T-cell (primary cell): ENCODE results near the gene SCRN2. TPM values are rescaled to one million over a fixed set of nuclear protein-coding genes. Genes with fewer than 3 reads are reported as not detected.
A peak's percentile ranks its signal among the peaks of the same experiment; 100 is the strongest.

Experiments
- ATAC-seq, 4 experiments: fragments of 200-7000 bp in 3 of 4; fragments of 150-1000 bp in 1 of 4; cut with Tn5 transposase; replicated peaks in 1 of 4; 1 replicate in 3 of 4; 2 replicates in 1 of 4; pipeline ENCODE4 v1.10.0; 2021; ENCODE audit warnings: moderate library complexity in 3 of 4, mild to moderate bottlenecking in 2 of 4, moderate number of reproducible peaks in 1 of 4
- CTCF ChIA-PET, 2 donors: fragments of 300-600 bp; sonication (Branson Sonifier 250); formaldehyde crosslinking; loops; one replicate each; lab custom pipeline; 2022; ENCODE audit warnings: antibody characterized with exemption in 2 of 2; lab: Charles Lee
- POLR2A ChIA-PET, 2 donors: fragments of 300-600 bp; sonication (Branson Sonifier 250); formaldehyde crosslinking; loops; one replicate each; lab custom pipeline; 2022; ENCODE audit warnings: antibody characterized with exemption in 2 of 2; lab: Charles Lee
- DNase-seq, 35 experiments: peaks; one replicate each; pipeline versions ENCODE4 v3.0.0 to v3.0.0-alpha.2; 2013 to 2023
- H3K27ac ChIP-seq: one replicate; pipeline ENCODE4 v1.5.1; 2013; ENCODE audit warnings: low read length
- H3K27me3 ChIP-seq, 2 experiments: replicated peaks in 1 of 2; 1 replicate in 1 of 2; 2 replicates in 1 of 2; pipeline versions ENCODE4 v1.6.1 to v1.7.0; 2013; ENCODE audit warnings: low read length in 1 of 2, mixed read lengths in 1 of 2; ENCODE audit not compliant: control insufficient read depth in 2 of 2, insufficient read depth in 2 of 2; ENCODE audit errors: extremely low read depth in 1 of 2
- H3K36me3 ChIP-seq, 2 donors: 1 replicate in 1 of 2; 2 replicates in 1 of 2; pipeline versions ENCODE4 v1.6.1 to v1.7.0; 2013; ENCODE audit warnings: low read length in 1 of 2; ENCODE audit not compliant: control insufficient read depth in 2 of 2, insufficient read depth in 1 of 2; ENCODE audit errors: extremely low read depth in 1 of 2
- H3K4me1 ChIP-seq, 2 experiments: 1 replicate in 1 of 2; 2 replicates in 1 of 2; pipeline versions ENCODE4 v1.6.1 to v1.7.0; 2013; ENCODE audit warnings: low read length in 2 of 2, mixed read lengths in 1 of 2; ENCODE audit not compliant: insufficient read depth in 2 of 2, control insufficient read depth in 1 of 2; ENCODE audit errors: extremely low read depth in 1 of 2
- H3K4me3 ChIP-seq, 2 donors: 1 replicate in 1 of 2; 2 replicates in 1 of 2; pipeline versions ENCODE4 v1.5.1 to v1.7.0; 2013; ENCODE audit warnings: mild to moderate bottlenecking in 2 of 2, low read length in 1 of 2, moderate library complexity in 1 of 2; ENCODE audit not compliant: control insufficient read depth in 1 of 2; ENCODE audit errors: extremely low read depth in 1 of 2
- H3K9me3 ChIP-seq: 2 replicates; pipeline ENCODE4 v1.7.0; 2013
- H3K27ac Mint-ChIP-seq, 2 donors: one replicate each; pipeline ENCODE4 v1.8.0; 2020 to 2021; ENCODE audit warnings: mild to moderate bottlenecking in 2 of 2, mixed read lengths in 2 of 2
- H3K27me3 Mint-ChIP-seq, 2 donors: one replicate each; pipeline ENCODE4 v1.8.0; 2021 to 2022; ENCODE audit warnings: mixed read lengths in 2 of 2
- H3K36me3 Mint-ChIP-seq: one replicate; pipeline ENCODE4 v1.8.0; 2021; ENCODE audit warnings: mixed read lengths
- H3K4me1 Mint-ChIP-seq, 3 donors: one replicate each; pipeline ENCODE4 v1.8.0; 2020 to 2022; ENCODE audit warnings: mixed read lengths in 3 of 3, mild to moderate bottlenecking in 1 of 3
- H3K4me3 Mint-ChIP-seq, 3 donors: one replicate each; pipeline ENCODE4 v1.8.0; 2020 to 2022; ENCODE audit warnings: mild to moderate bottlenecking in 3 of 3, mixed read lengths in 3 of 3, moderate library complexity in 3 of 3
- H3K9me3 Mint-ChIP-seq, 3 donors: one replicate each; pipeline ENCODE4 v1.8.0; 2020 to 2022; ENCODE audit warnings: mixed read lengths in 3 of 3
- WGBS: methylation state at CpG from one replicate; pipeline ENCODE4 v1.1.5; 2013; ENCODE audit warnings: missing lambda C conversion rate; ENCODE audit not compliant: insufficient coverage; 5-methylcytosine and 5-hydroxymethylcytosine counted together
- total RNA-seq, 35 experiments: library from RNA in 6 of 35; stranded (reverse) in 6 of 35; fragments of 120-200 nt in 1 of 35; gene quantifications; one replicate each; pipeline versions ENCODE4 v1.2.1 to v1.2.4 and lab custom pipeline; 2013 to 2026

SCRN2 gene
- total RNA-seq (10 to 100 TPM; 27.0 to 44.3 (median 40.6) TPM), total RNA-seq (lab: John Stamatoyannopoulos, UW) (3.8 to 52.1 (median 25.3) reads per million in 29 experiments)
- 44.0 TPM for total RNA-seq (2013)

DNA sequence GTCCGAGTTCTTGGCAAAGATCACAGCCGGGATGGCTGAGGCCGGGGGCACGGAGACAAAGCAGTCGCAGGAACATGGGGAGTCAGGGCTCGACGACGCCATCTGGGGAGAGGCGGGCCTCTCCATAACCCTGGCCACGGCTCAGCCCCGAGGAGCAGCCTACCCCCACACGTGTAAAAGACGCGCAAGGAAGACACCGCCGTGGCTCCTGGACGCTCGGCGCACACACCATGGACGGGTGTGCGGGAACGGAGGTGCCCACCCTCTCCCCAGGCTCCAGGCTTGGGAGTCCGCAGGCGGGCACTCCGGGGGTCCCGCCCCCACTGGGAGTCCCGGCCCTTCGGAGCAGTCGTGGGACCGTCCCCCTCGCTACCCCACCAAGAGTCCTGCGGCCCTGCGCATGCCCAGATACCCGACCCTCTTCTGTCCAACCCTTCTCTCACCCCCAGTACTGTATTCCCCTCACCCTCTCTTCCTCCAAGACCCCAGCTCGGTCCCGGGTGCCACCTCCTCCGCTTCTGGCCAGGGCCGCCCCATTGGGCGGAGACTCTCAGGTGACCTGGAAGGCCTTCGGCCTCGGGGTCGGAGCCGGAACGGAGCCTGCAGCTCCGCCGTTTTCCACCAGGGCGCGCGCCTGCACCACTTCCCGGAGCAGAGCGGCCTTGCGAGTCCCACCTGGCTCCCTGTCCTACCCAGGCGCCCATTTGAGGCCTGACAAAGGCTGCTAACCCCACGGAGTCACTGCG is at the start of gene SCRN2:
SCRN2 (minus strand) TSS at position 532 of the 746 bp plus-strand sequence; CDS start at position 102, 430 bp downstream.
- Mint-ChIP-seq H3K4me1 (peaks cover 30 to 35% (median 31%) of the 10 kb centered on the region in 3 donors), H3K27ac (peak within 1 kb of the TSS; percentile 85 to 93), H3K36me3 (peaks cover 2% of the 10 kb centered on the region), H3K9me3 (no peaks in the 10 kb centered on the region), H3K27me3 (peaks cover 15 to 21% of the 10 kb centered on the region in 2 donors), H3K4me3 (peak within 1 kb of the TSS; percentile 94 to 96 (median 96))
- ChIA-PET POLR2A (interaction anchor here (1.0 to 1.6 kb wide), 2 partner anchors 9 to 53 kb away, joined by 4 read pairs; partner anchors contain the start of genes LRRC46 (in 1 of the 2) and MRPL10 (in 1 of the 2)), CTCF (interaction anchor here (0.6 to 3.2 kb wide), 19 partner anchors 10 to 182 kb away, joined by 3 to 27 read pairs (median 4); partner anchors contain the start of genes CDK5RAP3 (in 1 of the 2), LRRC46 (in 1 of the 2), MRPL10 (in 1 of the 2) and PNPO (in 1 of the 2))
- peaks cover 3 to 22% of the 10 kb centered on the region in 2 experiments for H3K4me1 ChIP-seq
- under 1% methylated on average over 50 of the region's 55 CpGs for WGBS
- H3K9me3 ChIP-seq = no peaks in the 10 kb centered on the region
- ATAC-seq (peak; percentile 89 to 93 (median 90)), DNase-seq (peak; percentile 53 to 89 (median 75))
- peak within 1 kb of the TSS; percentile 72 to 94 for H3K4me3 ChIP-seq
- peaks cover 4 to 24% of the 10 kb centered on the region in 2 experiments for H3K27me3 ChIP-seq
- H3K36me3 ChIP-seq = peaks cover 16 to 20% of the 10 kb centered on the region in 2 donors
- H3K27ac ChIP-seq = peak within 1 kb of the TSS; percentile 60

DNA sequence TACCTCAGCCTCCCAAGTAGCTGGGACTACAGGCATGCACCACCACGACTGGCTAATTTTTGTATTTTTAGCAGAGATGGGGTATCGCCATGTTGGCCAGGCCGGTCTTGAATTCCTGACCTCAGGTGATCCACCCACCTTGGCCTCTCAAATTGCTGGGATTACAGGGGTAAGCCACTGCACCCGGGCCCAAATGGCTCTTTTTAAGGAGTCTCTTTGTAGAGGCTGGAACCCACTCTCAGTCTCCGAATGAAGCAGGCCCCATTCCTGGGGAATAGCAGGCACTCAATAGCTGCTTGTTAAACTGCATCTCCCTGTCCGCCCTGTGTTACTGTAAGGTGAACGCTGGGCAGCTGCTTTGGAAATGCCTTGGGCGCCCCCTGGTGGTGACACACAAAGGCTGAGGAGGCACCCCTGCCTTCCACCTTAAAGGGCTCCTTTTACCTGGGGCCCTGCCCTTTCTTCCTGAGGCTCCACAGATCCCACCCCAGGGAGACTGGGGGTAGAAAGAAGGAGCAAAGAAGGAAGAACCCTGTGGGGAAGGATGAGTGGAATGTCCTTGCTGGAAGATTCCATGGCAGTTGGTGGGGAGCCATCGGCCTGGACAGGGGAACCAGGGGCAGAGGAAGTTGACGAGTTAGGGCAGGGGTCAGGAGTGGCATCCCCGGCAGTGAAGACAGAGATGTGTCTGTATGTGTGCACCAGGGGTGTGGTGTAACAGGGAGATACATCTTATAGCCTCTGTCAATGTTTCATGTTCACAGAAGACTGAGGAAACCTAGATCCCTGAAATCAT is 48.9 kb upstream of the SCRN2 start:
- H3K4me1 Mint-ChIP-seq = peaks cover 26 to 31% (median 29%) of the 10 kb centered on the region in 3 donors
- H3K4me3 ChIP-seq = no peak overlapping the region
- H3K4me1 ChIP-seq = peaks cover 12 to 19% of the 10 kb centered on the region in 2 experiments
- CTCF ChIA-PET = interaction anchor here (0.5 to 3.1 kb wide), 8 partner anchors 42 to 1914 kb away, joined by 3 to 25 read pairs (median 5); partner anchors contain the start of genes SCRN2 (in 2 of the 2), LRRC46 (in 1 of the 2) and MRPL10 (in 1 of the 2)
- ATAC-seq = peak; percentile 93 to 97 (median 96)
- H3K4me3 Mint-ChIP-seq = no peak overlapping the region
- H3K9me3 Mint-ChIP-seq = no peaks in the 10 kb centered on the region
- H3K27ac ChIP-seq = no peak overlapping the region
- peaks cover 0 to 2% of the 10 kb centered on the region in 2 donors for H3K36me3 ChIP-seq
- peak; percentile 71 to 95 (median 87) for DNase-seq
- peak overlapping the region in 1 of 2 donors; percentile 49 for H3K27ac Mint-ChIP-seq
- no peaks in the 10 kb centered on the region for H3K36me3 Mint-ChIP-seq
- POLR2A ChIA-PET = interaction anchor here in 1 of 2 donors (0.7 kb wide), 1 partner anchor 10 kb away, joined by 5 read pairs; no protein-coding TSS in a partner anchor
- H3K27me3 ChIP-seq = peaks cover 0 to 8% of the 10 kb centered on the region in 2 experiments
- H3K27me3 Mint-ChIP-seq = no peaks in the 10 kb centered on the region
- H3K9me3 ChIP-seq = no peaks in the 10 kb centered on the region
- 54% methylated on average over 10 of the region's 11 CpGs for WGBS

DNA sequence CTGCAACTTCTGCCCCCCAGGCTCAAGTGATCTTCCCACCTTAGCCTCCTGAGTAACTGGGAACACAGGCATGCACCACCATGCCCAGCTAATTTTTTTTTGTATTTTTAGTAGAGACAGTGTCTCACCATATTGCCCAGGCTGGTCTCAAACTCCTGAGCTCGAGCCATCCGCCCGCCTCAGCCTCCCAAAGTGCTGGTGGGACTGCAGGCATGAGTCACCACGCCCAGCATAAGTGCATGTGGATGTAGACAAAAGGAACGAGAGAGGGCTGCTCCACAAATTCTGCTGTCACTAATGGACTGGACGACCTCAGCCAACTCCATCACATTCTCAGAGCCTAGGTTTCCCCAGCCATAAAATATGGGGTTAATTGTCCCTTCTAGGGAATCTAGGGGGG is 47.2 kb upstream of the SCRN2 start:
- no peak overlapping the region for H3K4me3 Mint-ChIP-seq
- peaks cover 28 to 34% (median 34%) of the 10 kb centered on the region in 3 donors for H3K4me1 Mint-ChIP-seq
- Histone ChIP-seq H3K4me1 (peaks cover 14 to 33% of the 10 kb centered on the region in 2 experiments), H3K36me3 (no peaks in the 10 kb centered on the region), H3K9me3 (no peaks in the 10 kb centered on the region), H3K27ac (no peak overlapping the region), H3K27me3 (peaks cover 0 to 19% of the 10 kb centered on the region in 2 experiments), H3K4me3 (no peak overlapping the region)
- no peak for ATAC-seq
- H3K27me3 Mint-ChIP-seq = no peaks in the 10 kb centered on the region
- POLR2A ChIA-PET = no interaction called here
- CTCF ChIA-PET = interaction anchor here (0.7 to 1.9 kb wide), 2 partner anchors 46 to 47 kb away, joined by 3 to 23 read pairs; partner anchors contain the start of gene SCRN2 (in 2 of the 2)
- no peak for DNase-seq
- WGBS = no CpG with 5 or more reads among the region's 6 CpGs
- H3K27ac Mint-ChIP-seq = no peak overlapping the region
- H3K9me3 Mint-ChIP-seq = no peaks in the 10 kb centered on the region
- H3K36me3 Mint-ChIP-seq = no peaks in the 10 kb centered on the region

DNA sequence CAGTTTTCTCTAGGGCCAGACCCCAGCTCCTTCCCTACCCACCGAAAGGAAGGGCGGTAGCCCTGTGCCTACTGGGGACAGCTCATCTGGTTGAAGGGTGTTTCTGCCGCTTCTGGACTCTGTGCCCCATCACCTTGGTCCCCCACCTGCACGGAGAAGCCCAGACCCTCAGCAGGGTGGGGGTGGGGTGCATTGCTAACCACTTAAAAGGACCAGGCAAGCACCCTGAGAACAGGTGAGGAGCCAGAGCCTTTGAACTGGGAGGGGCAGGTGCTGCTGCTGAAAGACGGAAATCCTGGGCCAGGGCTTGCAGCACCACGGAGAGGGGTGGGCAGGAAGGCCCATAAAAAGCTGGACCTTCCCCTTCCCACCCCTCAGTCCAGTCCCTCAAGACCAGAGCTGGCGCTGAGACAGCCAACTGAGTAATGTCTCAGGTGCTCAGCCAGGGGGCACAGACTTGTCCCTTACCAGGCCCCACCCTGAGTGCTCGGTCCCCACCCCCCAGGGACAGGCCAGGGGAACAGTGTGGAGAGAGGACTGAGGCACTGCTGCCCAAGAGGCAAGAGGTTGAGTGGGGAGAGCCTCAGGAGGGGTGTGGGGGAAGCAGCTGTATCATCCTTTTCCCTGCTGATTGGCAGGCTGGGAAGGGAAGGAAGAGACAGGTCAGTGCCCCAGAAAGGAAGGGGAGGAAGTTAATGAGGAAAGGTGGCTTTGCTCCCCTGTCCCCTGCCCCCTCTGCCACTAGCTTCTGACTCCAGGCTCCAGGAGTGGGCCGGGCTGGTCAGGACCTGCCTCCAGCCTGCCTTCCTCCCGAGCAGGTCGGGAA is 44.0 kb upstream of the SCRN2 start:
- peaks cover 0 to 35% of the 10 kb centered on the region in 2 experiments for H3K27me3 ChIP-seq
- WGBS = 53% methylated on average over 4 of the region's 11 CpGs
- H3K4me3 Mint-ChIP-seq = peak overlapping the region in 1 of 3 donors; percentile 69
- no peaks in the 10 kb centered on the region for H3K27me3 Mint-ChIP-seq
- ChIA-PET POLR2A (interaction anchor here (0.5 to 0.6 kb wide), 2 partner anchors 23 to 105 kb away, joined by 5 to 9 read pairs; no protein-coding TSS in a partner anchor), CTCF (interaction anchor here (0.6 to 1.0 kb wide), 2 partner anchors 44 to 192 kb away, joined by 4 to 5 read pairs; partner anchors contain the start of gene SCRN2 (in 1 of the 2))
- no peaks in the 10 kb centered on the region for H3K36me3 Mint-ChIP-seq
- DNase-seq = peak in 20 of 35 experiments; percentile 3 to 35 (median 16)
- peak overlapping the region in 1 of 2 donors; percentile 36 for H3K27ac Mint-ChIP-seq
- peak overlapping the region in 1 of 2 donors; percentile 28 for H3K4me3 ChIP-seq
- no peak overlapping the region for H3K27ac ChIP-seq
- peak; percentile 42 to 62 (median 56) for ATAC-seq
- H3K9me3 ChIP-seq = no peaks in the 10 kb centered on the region
- H3K9me3 Mint-ChIP-seq = no peaks in the 10 kb centered on the region
- H3K36me3 ChIP-seq = no peaks in the 10 kb centered on the region
- H3K4me1 Mint-ChIP-seq = peaks cover 37 to 41% (median 40%) of the 10 kb centered on the region in 3 donors
- H3K4me1 ChIP-seq = peaks cover 16 to 44% of the 10 kb centered on the region in 2 experiments

DNA sequence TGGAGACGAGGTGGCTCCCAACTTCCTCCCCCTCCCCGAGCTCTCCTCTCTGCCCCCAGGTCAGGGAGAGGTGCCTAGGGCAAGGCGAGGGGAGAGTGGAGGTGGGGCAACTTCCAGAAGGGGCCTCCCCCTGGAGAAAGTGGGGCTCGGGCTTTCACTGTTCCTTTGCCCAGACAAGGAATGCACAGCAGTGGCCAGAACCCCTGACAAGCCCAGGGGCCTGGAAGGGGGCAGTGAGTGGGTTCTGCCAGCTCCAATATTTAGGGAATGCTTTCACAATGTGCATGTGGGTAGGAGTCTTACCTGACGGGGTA is 43.3 kb upstream of the SCRN2 start:
- Histone ChIP-seq H3K4me3 (no peak overlapping the region), H3K27me3 (peaks cover 0 to 37% of the 10 kb centered on the region in 2 experiments), H3K9me3 (no peaks in the 10 kb centered on the region), H3K36me3 (no peaks in the 10 kb centered on the region), H3K27ac (no peak overlapping the region), H3K4me1 (peaks cover 16 to 39% of the 10 kb centered on the region in 2 experiments)
- Mint-ChIP-seq H3K9me3 (no peaks in the 10 kb centered on the region), H3K27ac (no peak overlapping the region), H3K4me3 (peak overlapping the region in 1 of 3 donors; percentile 69), H3K27me3 (no peaks in the 10 kb centered on the region), H3K36me3 (no peaks in the 10 kb centered on the region), H3K4me1 (peaks cover 33 to 37% (median 36%) of the 10 kb centered on the region in 3 donors)
- ATAC-seq (no peak), DNase-seq (no peak)
- 86% methylated on average over 2 of the region's 5 CpGs for WGBS
- ChIA-PET POLR2A (no interaction called here), CTCF (interaction anchor here (0.7 to 1.0 kb wide), 3 partner anchors 19 to 53 kb away, joined by 3 to 4 read pairs (median 3); partner anchors contain the start of genes LRRC46 (in 1 of the 2), MRPL10 (in 1 of the 2) and SCRN2 (in 1 of the 2))
